ENCODE data around the gene CCDC85A.

- TF ChIP-seq EZH2 (optimal IDR thresholded peaks at IDR 0.05; ENCODE audit: low read depth, low read length) (no peak), CTCF (IDR thresholded peaks at IDR 0.05; ENCODE audit: low read length) (no peak), EZH2phosphoT487 (IDR thresholded peaks at IDR 0.05; ENCODE audit: low read length) (no peak)
These were observed 130.6 kb downstream of the CCDC85A start for GRCh38 chr2:56314371-56314770.

Measured in MM.1S (cell line).